Neural cell (in vitro differentiated cells): ENCODE results near the gene P2RX3.

Source experiments
- CTCF ChIP-seq: fragments of 450-650 bp; IDR thresholded peaks from 2 replicates; pipeline ENCODE4 v1.5.1; 2014; ENCODE audit warnings: antibody characterized with exemption, mild to moderate bottlenecking, moderate library complexity; ENCODE audit not compliant: poor library complexity, severe bottlenecking
- EP300 ChIP-seq: fragments of 450-650 bp; conservative IDR thresholded peaks from 2 replicates; pipeline ENCODE4 v1.6.1; 2014; ENCODE audit warnings: antibody characterized with exemption, mild to moderate bottlenecking, moderate library complexity; ENCODE audit not compliant: poor library complexity, severe bottlenecking

DNA sequence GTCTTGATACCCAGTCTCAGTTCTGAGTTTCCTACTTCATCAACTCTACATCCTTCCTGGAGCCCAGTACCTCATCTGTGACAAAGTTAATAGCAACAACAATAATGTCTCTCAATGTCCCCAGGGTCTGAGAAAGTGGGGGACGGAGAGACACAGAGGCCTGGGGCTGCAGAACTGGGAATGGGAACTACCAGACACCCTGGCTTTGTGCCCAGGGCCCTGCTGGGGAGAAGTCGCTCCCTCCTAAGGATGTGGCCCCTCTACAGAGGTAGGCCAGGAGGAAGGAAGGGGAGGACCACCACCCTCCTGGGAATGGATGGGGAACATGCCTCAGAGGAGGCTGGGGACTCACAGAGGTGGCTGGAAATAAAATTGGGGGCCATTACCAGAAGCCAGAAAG is 37.3 kb downstream of the P2RX3 start:
- no peak for TF ChIP-seq CTCF
- no peak for TF ChIP-seq EP300
